HG03558 (cell line): ENCODE results near the gene OLFM4.

Source experiments
- ATAC-seq: cut with Tn5 transposase; IDR thresholded peaks from one replicate; pipeline ENCODE4 v1.9.1; 2021; ENCODE audit warnings: moderate number of reproducible peaks; ENCODE audit not compliant: unreplicated experiment; ENCODE audit errors: extremely low read depth

The OLFM4 gene

GRCh38 chr13:53060840-53061490 is 32.4 kb downstream of the OLFM4 start:
- no peak for ATAC-seq

GRCh38 chr13:53064731-53065130 is 36.1 kb downstream of the OLFM4 start:
- ATAC-seq = no peak

- no peak for ATAC-seq
Observed at GRCh38 chr13:53066411-53066810, 37.8 kb downstream of the OLFM4 start.

- ATAC-seq = no peak
Observed at GRCh38 chr13:53068585-53069520, 40.2 kb downstream of the OLFM4 start.

- no peak for ATAC-seq
Observed at GRCh38 chr13:53069800-53070199, 41.2 kb downstream of the OLFM4 start.

GRCh38 chr13:53073711-53074110 is 45.1 kb downstream of the OLFM4 start:
- no peak for ATAC-seq

- ATAC-seq = no peak
Observed at GRCh38 chr13:53074114-53074513, 45.5 kb downstream of the OLFM4 start.

- no peak for ATAC-seq
Observed at GRCh38 chr13:53075356-53076041, 46.9 kb downstream of the OLFM4 start.

GRCh38 chr13:53079691-53080090 is 51.1 kb downstream of the OLFM4 start:
- no peak for ATAC-seq

GRCh38 chr13:53088871-53089270 is 60.3 kb downstream of the OLFM4 start:
- ATAC-seq = no peak

- ATAC-seq = no peak
Observed at GRCh38 chr13:53089951-53090350, 61.3 kb downstream of the OLFM4 start.

GRCh38 chr13:53090461-53090860 is 61.8 kb downstream of the OLFM4 start:
- ATAC-seq = no peak

- no peak for ATAC-seq
Observed at GRCh38 chr13:53092931-53093330, 64.3 kb downstream of the OLFM4 start.

GRCh38 chr13:53098455-53098854 is 69.8 kb downstream of the OLFM4 start:
- no peak for ATAC-seq

- no peak for ATAC-seq
Observed at GRCh38 chr13:53100394-53101063, 71.9 kb downstream of the OLFM4 start.
